Colonic mucosa (tissue), 4 donors: ENCODE measurements around the gene SELP. TPM values are rescaled to one million over a fixed set of nuclear protein-coding genes. Genes with fewer than 3 reads are reported as not detected.

Experiments
- DNase-seq: peaks from one replicate; pipeline ENCODE4 v3.0.0-alpha.2; 2020
- H3K27ac ChIP-seq: fragments of 200-600 bp; one replicate; pipeline ENCODE4 v1.8.0; 2021
- H3K27me3 ChIP-seq: fragments of 200-600 bp; one replicate; pipeline ENCODE4 v1.8.0; 2021
- H3K36me3 ChIP-seq: fragments of 200-600 bp; one replicate; pipeline ENCODE4 v1.8.0; 2021
- H3K4me1 ChIP-seq: fragments of 200-600 bp; one replicate; pipeline ENCODE4 v1.8.0; 2021; ENCODE audit warnings: mild to moderate bottlenecking
- H3K4me3 ChIP-seq: fragments of 200-600 bp; one replicate; pipeline ENCODE4 v1.8.0; 2021
- H3K9ac ChIP-seq, 2 donors: one replicate each; pipeline ENCODE4 v1.7.0; 2013; ENCODE audit warnings: control low read depth in 2 of 2, low read depth in 2 of 2, low read length in 2 of 2
- H3K9me3 ChIP-seq: fragments of 200-600 bp; one replicate; pipeline ENCODE4 v1.8.0; 2021
- intact Hi-C: fragments of 100-400 bp; cut with DNase I; formaldehyde crosslinking; loops from one replicate; pipeline ENCODE4 v1.14.1; 2022
- total RNA-seq, 2 donors: library from RNA; stranded (reverse); fragmentation: NEBNext Ultra II Directional in 1 of 2; extraction: Animal tissue kit (Norgen Biotek cat#: 25700) in 1 of 2; gene quantifications; one replicate each; pipeline ENCODE4 v1.2.1, GENCODE V29; 2021
- TF ChIP-seq, protein P1 (sequence below): fragments of 200-600 bp; IDR thresholded peaks from one replicate; pipeline ENCODE4 v1.8.0; 2022; ENCODE audit warnings: antibody characterized with exemption, mild to moderate bottlenecking
- donor health status: healthy.
- donor health status: DM: no; HTN: no; CAD: no.
- donor health status: DM: no; HTN: no; CAD: no.

SELP gene
- total RNA-seq, 2 donors from 2014 or later = 2.6 to 3.3 TPM

DNA sequence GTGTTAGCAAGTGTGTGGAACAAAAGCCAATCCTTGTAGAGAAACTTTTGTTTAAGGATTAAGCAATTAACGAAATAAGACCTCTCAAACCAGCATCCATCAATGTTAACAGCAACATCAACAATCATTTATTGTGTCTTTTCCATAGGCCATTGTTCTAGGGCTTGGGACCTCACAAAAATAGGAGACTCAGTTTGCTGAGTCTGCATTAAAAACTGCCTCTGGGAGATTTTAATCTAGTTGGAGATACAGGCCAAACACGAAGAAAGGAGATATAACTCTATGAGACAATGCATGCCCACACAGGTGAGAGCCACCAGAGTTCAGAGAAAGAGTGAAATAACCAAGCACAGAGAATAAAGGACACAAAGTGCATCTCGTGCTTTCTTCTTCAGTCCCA lies 14.4 kb upstream of the SELP start:
- H3K4me3 ChIP-seq = no peak overlapping the region
- DNase-seq = no peak
- H3K27ac ChIP-seq = no peak overlapping the region
- TF ChIP-seq, protein P1, sequence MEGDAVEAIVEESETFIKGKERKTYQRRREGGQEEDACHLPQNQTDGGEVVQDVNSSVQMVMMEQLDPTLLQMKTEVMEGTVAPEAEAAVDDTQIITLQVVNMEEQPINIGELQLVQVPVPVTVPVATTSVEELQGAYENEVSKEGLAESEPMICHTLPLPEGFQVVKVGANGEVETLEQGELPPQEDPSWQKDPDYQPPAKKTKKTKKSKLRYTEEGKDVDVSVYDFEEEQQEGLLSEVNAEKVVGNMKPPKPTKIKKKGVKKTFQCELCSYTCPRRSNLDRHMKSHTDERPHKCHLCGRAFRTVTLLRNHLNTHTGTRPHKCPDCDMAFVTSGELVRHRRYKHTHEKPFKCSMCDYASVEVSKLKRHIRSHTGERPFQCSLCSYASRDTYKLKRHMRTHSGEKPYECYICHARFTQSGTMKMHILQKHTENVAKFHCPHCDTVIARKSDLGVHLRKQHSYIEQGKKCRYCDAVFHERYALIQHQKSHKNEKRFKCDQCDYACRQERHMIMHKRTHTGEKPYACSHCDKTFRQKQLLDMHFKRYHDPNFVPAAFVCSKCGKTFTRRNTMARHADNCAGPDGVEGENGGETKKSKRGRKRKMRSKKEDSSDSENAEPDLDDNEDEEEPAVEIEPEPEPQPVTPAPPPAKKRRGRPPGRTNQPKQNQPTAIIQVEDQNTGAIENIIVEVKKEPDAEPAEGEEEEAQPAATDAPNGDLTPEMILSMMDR = no peak
- H3K9ac ChIP-seq = no peak overlapping the region
- no peaks in the 10 kb centered on the region for H3K36me3 ChIP-seq
- intact Hi-C loops = no loop called here
- no peaks in the 10 kb centered on the region for H3K27me3 ChIP-seq
- H3K4me1 ChIP-seq = no peaks in the 10 kb centered on the region
- no peaks in the 10 kb centered on the region for H3K9me3 ChIP-seq

DNA sequence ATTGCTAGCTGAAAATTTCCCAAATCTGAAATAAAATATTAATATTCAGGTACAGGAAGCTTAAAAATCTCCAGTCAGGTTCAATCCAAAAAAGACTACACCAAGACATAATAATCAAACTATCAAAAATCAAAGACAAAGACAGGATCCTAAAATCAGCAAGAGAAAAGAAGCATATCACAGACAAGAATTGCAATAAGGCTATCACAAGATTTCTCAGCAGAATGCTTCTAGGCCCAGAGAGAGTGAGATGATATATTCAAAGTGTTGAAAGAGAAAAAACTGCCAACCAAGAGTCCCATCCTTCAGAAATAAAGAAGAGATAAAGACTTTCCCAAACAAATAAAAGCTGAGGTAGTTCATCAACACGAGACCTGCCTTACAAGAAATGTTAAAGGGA lies 5.0 kb upstream of the SELP start:
- no peak for DNase-seq
- H3K4me1 ChIP-seq = no peaks in the 10 kb centered on the region
- no peak overlapping the region for H3K4me3 ChIP-seq
- H3K36me3 ChIP-seq = no peaks in the 10 kb centered on the region
- no peaks in the 10 kb centered on the region for H3K27me3 ChIP-seq
- no peaks in the 10 kb centered on the region for H3K9me3 ChIP-seq
- TF ChIP-seq, protein P1 = no peak
- no peak overlapping the region for H3K9ac ChIP-seq
- intact Hi-C loops = no loop called here
- H3K27ac ChIP-seq = no peak overlapping the region

DNA sequence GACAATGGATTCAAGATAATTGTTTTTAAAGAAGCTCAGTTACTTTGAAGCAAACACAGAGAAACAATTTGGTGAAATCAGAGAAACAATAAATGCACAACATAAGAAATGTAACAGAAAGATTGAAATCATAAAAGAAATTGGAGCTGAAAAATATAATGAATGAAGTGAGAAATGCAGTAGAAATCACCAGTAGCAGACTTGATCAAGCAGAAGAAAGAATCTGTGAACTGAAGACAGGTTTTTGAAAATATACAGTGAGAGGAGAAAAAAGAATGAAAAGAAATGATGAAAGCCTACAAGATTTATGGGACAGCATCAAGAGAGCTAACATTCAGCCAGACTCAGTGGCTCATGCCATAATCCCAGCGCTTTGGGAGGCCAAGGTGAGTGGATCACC lies 4.2 kb upstream of the SELP start:
- no peaks in the 10 kb centered on the region for H3K9me3 ChIP-seq
- no peak overlapping the region for H3K9ac ChIP-seq
- H3K4me3 ChIP-seq = no peak overlapping the region
- TF ChIP-seq, protein P1 = no peak
- no peaks in the 10 kb centered on the region for H3K4me1 ChIP-seq
- H3K27ac ChIP-seq = no peak overlapping the region
- no peak for DNase-seq
- H3K27me3 ChIP-seq = no peaks in the 10 kb centered on the region
- intact Hi-C loops = no loop called here
- no peaks in the 10 kb centered on the region for H3K36me3 ChIP-seq

DNA sequence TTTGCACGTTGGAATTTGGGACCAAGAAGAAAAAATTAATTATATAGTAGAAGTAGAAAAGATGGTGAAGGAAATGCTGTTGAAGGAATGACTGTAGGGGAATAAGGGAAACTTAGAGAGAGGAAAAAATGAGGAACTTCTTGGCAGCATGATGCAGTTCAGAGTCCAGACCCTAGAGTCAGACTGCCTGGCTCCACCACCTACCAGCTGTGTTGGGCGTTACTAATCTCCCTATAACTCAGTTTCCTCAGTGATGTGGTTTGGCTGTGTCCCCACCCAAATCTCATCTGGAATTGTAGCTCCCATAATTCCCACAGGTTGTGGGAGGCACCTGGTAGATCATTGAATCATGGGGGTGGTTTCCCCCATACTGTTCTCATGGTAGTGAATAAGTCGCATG lies 1.3 kb upstream of the SELP start:
- Histone ChIP-seq H3K36me3 (no peaks in the 10 kb centered on the region), H3K27me3 (no peaks in the 10 kb centered on the region), H3K4me3 (no peak overlapping the region), H3K27ac (no peak overlapping the region), H3K9me3 (no peaks in the 10 kb centered on the region), H3K4me1 (no peaks in the 10 kb centered on the region), H3K9ac (no peak overlapping the region)
- no peak for DNase-seq
- TF ChIP-seq, protein P1 = no peak
- intact Hi-C loops = no loop called here

DNA sequence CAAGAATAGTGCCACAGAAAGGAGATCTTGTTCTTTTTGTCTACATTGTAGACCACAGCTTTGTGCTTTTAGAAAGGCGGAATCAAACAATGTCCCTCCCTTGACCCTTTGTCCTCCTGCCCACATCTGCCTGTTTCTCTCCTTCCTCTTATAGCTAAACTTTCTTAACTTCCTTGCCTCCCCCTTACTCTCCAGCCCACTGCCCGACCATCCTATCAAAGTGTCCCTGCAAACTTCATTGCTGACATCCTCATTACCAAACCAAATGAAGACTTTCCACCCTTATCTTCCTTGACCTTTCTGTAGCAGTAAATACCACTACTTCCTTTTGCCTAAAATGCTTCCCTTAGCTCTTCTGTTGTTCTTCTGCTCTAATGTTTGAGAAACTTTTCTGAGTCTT lies 5.0 kb downstream of the SELP start:
- TF ChIP-seq, protein P1 = no peak
- H3K27ac ChIP-seq = no peak overlapping the region
- H3K9ac ChIP-seq = no peak overlapping the region
- DNase-seq = no peak
- no peaks in the 10 kb centered on the region for H3K27me3 ChIP-seq
- intact Hi-C loops = no loop called here
- H3K9me3 ChIP-seq = no peaks in the 10 kb centered on the region
- H3K36me3 ChIP-seq = no peaks in the 10 kb centered on the region
- H3K4me3 ChIP-seq = no peak overlapping the region
- no peaks in the 10 kb centered on the region for H3K4me1 ChIP-seq

DNA sequence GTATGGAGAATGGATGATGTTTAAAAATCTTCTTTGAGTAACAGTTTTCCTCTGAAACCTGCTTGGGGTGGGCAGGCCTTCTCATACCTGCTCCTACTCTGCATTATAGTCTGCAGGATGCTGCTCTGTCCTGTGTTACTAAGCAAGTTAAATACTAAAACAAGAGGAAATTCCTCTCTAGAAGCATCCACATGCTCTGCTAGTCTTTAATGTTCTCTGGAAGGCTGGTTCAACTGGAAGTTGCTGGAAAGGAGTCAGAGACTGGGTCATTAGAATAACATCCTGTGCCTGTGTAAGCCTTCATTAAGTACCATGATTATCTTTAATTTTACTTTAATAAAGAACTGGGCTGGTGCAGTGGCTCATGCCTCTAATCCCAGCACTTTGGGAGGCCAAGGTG lies 5.8 kb downstream of the SELP start:
- no peaks in the 10 kb centered on the region for H3K27me3 ChIP-seq
- no peaks in the 10 kb centered on the region for H3K36me3 ChIP-seq
- no peaks in the 10 kb centered on the region for H3K9me3 ChIP-seq
- H3K4me1 ChIP-seq = no peaks in the 10 kb centered on the region
- intact Hi-C loops = no loop called here
- TF ChIP-seq, protein P1 = no peak
- H3K9ac ChIP-seq = no peak overlapping the region
- no peak overlapping the region for H3K4me3 ChIP-seq
- H3K27ac ChIP-seq = no peak overlapping the region
- no peak for DNase-seq
